Putamen (tissue), 1 donor: ENCODE data around the gene ZC3HAV1L.
"Not testable (repeated sequence)": the region's sequence is repeated elsewhere in the genome, so short reads cannot be mapped to it uniquely, and the experiment has no call there.

Experiments
- DNase-seq: peaks from one replicate; pipeline ENCODE4 v3.0.0-alpha.2; 2016; ENCODE audit warnings: low spot score

Gene ZC3HAV1L

GRCh38 chr7:139016931-139017511 lies 18.8 kb downstream of the ZC3HAV1L start:
- peak; percentile 50 for DNase-seq

GRCh38 chr7:139011373-139011772 lies 24.5 kb downstream of the ZC3HAV1L start:
- DNase-seq = no peak

GRCh38 chr7:139004321-139005090 lies 31.3 kb downstream of the ZC3HAV1L start:
- DNase-seq = no peak

- DNase-seq = no peak
Measured at GRCh38 chr7:138999414-138999813, 36.4 kb downstream of the ZC3HAV1L start.

- DNase-seq = no peak
Measured at GRCh38 chr7:138992052-138992531, 43.8 kb downstream of the ZC3HAV1L start.

- no peak for DNase-seq
Measured at GRCh38 chr7:138987686-138988085, 48.2 kb downstream of the ZC3HAV1L start.

GRCh38 chr7:138982204-138982623 lies 53.6 kb downstream of the ZC3HAV1L start:
- no peak for DNase-seq

GRCh38 chr7:138981332-138982203 lies 54.3 kb downstream of the ZC3HAV1L start, which contains the start of gene KIAA1549:
KIAA1549 (minus strand) TSS chr7:138981389; CDS start chr7:138981269, 120 bp downstream.
- DNase-seq = no peak

- DNase-seq = no peak
Measured at GRCh38 chr7:138980563-138981291, 55.1 kb downstream of the ZC3HAV1L start.

GRCh38 chr7:138979988-138980562 lies 55.8 kb downstream of the ZC3HAV1L start:
- no peak for DNase-seq

GRCh38 chr7:138979226-138979979 lies 56.4 kb downstream of the ZC3HAV1L start:
- DNase-seq = no peak

- no peak for DNase-seq
Measured at GRCh38 chr7:138978541-138979184, 57.2 kb downstream of the ZC3HAV1L start.

GRCh38 chr7:138976161-138976560 lies 59.7 kb downstream of the ZC3HAV1L start:
- not testable (repeated sequence) for DNase-seq
